Activated CD8-positive, alpha-beta memory T cell treated with anti-CD3 and anti-CD28 coated beads for 48 hours (primary cell): ENCODE measurements around the gene OSBPL10.

Experiments used
- DNase-seq, 3 experiments: peaks; one replicate each; pipeline ENCODE4 v3.0.0-alpha.2; 2020; ENCODE audit warnings: low read depth in 2 of 3, low spot score in 2 of 3

Gene OSBPL10

DNA sequence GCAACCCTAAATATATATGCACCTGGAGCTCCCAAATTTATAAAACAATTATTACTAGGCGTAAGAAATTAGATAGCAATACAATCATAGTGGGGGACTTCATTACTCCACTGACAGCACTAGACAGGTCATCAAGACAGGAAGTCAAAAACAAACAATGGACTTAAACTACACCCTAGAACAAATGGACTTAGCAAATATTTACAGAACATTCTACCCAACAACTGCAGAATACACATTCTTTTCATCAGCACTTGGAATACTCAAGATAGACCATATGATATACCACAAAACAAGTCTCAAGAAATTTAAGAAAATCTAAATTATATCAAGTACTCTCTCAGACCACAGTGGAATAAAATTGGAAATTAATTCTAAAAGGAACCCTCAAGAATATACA lies 201.5 kb downstream of the OSBPL10 start:
- no peak for DNase-seq

DNA sequence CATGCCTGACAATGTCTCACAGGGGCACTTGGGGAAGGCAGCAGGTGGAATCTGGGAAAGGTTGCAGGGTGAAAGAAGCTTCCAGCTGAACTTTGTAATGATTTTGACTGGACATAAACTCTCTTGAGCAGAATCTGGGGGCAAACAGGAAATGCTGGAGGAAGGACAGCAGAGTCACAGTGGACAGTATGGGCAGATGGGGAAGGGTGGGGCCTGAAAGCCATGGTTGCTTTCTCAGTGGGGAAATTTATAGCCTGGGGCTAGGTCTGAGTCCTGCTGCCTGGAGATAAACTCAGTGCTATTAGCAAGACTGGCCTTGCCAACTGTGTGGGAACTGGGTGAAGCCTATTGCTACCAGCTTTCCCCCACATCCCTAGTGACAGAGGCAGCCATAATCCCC lies 203.2 kb downstream of the OSBPL10 start:
- DNase-seq: no peak

- DNase-seq: no peak
These were observed 204.0 kb downstream of the OSBPL10 start for GRCh38 chr3:31777092-31777491.

DNA sequence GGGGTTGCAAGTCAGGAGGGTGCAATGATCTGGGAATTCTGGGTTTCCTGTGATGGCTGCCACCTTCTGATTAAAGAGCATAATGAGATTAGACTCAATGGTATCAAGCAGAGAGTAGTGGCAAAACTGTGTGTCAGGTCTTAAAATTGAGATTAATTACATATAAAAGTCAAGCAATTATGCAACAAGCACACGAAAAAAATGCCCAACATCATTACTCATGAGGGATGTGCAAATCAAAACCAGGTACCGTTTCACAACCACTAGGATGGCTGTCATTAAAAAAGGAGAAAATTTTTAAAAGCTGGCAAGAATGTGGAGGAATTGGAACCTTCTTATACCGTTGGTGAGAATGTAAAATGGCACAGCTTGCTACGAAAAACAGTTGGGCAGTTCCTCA lies 205.0 kb downstream of the OSBPL10 start:
- no peak for DNase-seq

DNA sequence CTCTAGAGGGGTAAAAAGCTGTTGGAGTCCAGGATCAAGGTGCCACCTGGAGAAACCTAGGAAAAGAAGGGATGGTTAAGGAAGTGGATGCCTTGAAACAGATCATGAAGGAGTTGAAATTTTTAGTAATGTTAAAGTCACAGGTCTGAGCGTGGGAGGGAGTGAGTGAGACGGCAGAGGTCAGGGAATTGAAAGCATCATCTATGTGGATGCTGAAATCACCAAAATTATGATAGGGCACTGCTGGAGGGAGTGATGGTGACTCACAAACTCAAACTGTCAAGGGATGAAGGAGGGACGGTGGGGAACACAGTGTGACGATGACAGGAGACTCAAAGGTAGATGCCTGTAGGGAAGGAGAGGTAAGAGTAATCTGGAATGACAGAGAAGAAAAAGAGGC lies 205.7 kb downstream of the OSBPL10 start:
- DNase-seq: no peak

- DNase-seq: no peak
These were observed 208.1 kb downstream of the OSBPL10 start for GRCh38 chr3:31772758-31773473.

GRCh38 chr3:31772272-31772671 lies 208.8 kb downstream of the OSBPL10 start:
- no peak for DNase-seq

GRCh38 chr3:31770822-31771326 lies 210.2 kb downstream of the OSBPL10 start:
- DNase-seq: no peak

GRCh38 chr3:31768479-31769125 lies 212.5 kb downstream of the OSBPL10 start:
- no peak for DNase-seq

DNA sequence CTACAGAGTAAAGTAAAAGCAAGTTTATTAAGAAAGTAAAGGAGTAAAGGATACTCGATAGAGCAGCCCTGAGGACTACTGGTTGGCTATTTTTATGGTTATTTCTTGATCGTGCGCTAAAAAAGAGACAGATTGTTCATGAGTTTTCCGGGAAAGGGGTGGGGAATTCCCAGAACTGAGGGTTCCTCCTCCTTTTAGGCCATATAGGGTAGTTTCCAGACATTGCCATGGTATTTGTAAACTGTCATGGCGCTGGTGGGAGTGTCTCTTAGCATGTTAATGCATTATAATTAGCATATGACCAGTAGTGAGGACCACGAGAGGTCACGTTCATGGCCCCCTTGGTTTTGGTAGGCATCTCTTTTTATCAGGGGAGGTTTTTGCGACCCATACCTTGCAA lies 213.1 kb downstream of the OSBPL10 start:
- no peak for DNase-seq

DNA sequence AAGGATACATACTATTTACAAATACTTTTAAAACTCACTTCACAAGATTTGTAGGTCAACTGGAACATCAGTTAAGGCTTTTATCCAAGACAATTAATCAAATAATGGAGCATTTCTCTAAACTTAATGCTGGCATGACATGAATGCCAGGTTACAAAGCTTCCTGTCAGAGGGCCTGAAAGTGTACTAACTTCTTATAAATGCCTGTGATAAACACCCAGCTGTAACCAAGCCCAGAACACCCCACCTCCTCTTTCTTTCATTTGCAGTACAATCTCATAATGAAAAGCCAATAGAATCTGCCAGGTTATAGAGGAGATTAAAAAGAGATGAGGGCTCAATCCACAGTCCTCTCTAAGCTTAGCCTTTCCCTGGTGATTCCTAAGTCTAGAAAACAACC lies 214.4 kb downstream of the OSBPL10 start:
- no peak for DNase-seq

DNA sequence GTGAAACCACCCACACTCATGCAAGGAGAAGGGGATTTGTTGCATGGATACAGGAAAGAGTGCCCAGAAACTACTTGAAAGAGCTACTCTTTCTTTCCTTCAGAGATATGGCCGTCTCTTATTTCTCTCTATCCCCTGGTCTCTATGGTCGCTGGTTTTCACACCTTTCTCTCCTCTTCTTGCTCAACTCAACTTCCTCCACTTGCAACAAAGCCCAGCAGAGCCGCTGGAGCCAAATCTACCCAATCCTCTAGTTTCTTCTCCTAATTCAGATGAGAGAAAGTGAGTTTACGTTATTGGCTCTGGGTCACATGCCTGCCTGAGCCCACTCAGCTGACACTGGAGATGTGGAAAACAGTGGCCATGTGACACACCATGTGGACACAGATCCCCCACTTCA lies 215.2 kb downstream of the OSBPL10 start:
- no peak for DNase-seq

- DNase-seq: no peak
These were observed 217.3 kb downstream of the OSBPL10 start for GRCh38 chr3:31763731-31764130.

DNA sequence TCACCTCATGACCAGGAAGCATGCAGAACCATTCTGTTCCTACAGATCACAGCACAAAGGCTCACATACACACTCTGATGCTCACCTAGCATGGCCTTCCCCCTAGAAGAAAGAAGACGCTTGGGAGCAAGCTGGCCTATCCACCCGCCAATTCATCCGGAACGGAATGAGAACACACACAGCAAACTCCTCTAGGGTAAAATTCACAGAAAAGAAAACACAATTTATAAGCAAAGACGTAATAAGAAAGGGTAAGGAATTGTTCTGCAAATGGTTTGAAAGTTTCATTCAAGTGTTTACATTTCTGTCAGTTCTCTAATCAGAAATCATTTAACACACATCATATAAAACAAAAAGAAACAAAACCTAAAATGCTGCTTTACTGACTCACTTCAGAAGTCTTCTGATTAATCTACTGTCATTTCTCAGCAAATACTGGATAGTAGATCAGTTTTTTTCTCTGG lies 218.1 kb downstream of the OSBPL10 start:
- DNase-seq: no peak

GRCh38 chr3:31762097-31762764 lies 218.8 kb downstream of the OSBPL10 start:
- DNase-seq: no peak

DNA sequence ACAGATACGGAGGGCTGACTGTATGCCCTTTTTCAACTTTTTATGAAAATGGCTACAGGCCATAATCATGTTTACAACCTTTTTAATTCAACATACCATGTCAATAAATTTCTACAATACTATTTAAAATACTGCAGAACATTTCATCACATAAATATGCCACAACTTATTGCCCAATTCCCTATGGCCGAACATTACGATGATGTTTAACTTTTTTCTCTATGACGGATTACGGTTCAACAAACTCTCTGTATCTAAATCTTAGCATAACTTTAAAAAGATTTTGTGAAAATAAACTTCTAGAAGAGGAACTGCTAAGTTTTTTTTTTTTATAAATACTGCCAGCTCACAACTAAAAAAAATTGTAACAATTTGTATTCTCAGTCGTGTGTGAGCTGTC lies 220.4 kb downstream of the OSBPL10 start:
- no peak for DNase-seq

DNA sequence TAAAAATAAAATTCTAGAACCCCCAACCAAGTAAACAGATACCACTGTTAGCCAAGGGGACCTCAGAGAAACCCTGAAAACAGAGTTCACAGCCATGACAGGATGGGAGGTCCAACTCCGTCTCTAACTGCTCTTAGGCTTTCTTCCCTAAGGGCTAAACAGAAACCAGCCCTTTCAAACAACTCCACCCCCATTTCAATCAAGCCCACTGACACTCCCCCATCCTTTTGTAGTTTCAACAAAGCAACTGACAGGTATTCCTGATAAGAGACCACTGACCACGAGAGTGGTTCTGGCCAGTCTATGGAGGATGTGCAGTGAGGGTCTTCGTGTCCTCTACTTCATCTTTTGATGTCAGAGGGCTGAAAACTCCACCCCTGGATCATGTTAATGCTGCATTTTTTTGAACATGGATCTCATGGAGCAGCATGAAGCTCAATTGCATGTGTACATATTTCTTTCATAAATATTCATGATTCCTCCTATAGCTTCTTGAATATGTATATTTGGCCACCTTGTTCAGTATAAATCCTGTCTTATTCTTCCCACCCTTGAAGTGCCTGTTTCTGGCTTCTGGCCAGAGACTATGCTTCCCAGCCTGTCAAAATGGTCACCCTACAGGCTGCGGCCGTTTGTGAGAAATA lies 222.6 kb downstream of the OSBPL10 start:
- no peak for DNase-seq

- no peak for DNase-seq
These were observed 225.0 kb downstream of the OSBPL10 start for GRCh38 chr3:31755926-31756658.

- DNase-seq: no peak
These were observed 226.3 kb downstream of the OSBPL10 start for GRCh38 chr3:31754575-31755278.

DNA sequence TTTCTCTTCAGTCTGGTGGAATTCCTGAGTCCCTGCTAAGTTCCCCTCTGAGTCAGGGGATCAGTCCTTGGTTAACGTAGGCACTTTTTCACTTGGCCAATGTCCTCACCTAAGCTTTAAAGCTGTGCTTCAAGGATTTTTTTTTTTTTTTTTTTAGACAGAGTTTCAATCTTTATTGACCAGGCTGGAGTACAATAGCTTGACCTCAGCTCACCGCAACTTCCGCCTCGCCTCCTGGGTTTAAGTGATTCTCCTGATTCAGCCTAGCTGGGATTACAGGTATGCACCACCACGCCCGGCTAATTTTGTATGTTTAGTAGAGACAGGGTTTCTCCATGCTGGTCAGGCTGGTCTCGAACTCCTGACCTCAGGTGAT lies 228.0 kb downstream of the OSBPL10 start:
- DNase-seq: no peak
